Body of pancreas (tissue), 4 donors: ENCODE measurements around the gene DHRS7C.

ENCODE experiments used
- POLR2A ChIP-seq, 3 donors: fragments of 450-650 bp; IDR thresholded peaks; one replicate each; pipeline ENCODE4 v1.6.1; 2016; ENCODE audit warnings: antibody characterized with exemption in 3 of 3, mild to moderate bottlenecking in 2 of 3
- TF ChIP-seq, protein P1 (sequence below), 7 experiments: fragments of 450-650 bp in 4 of 7; fragments of 200-600 bp in 3 of 7; sonication (generic) in 3 of 7; IDR thresholded peaks; one replicate each; pipeline ENCODE4 v1.5.1; 2016 to 2019; ENCODE audit warnings: antibody characterized with exemption in 7 of 7

DNA sequence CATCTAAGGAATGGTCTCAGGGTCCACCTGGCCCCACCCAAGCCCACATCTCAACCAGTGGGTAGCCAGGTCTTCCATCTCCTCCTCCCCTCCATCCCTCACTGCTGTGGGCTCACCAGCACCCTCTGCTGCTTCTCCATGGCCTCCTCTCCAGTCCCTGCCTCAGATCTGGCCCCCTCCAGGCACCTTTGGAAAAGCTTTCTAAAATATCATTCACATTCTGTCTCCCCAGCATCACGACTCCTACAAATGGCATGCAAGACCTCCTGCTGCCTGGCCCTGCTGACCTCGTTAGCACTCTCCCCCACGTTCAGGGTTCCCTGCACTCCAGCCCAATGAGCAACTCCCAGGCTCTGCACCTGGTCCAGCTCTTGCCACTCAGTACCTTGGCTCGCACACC, 48.0 kb upstream of the DHRS7C start:
- no peak for TF ChIP-seq POLR2A (IDR thresholded peaks at IDR 0.05)
- TF ChIP-seq, protein P1, sequence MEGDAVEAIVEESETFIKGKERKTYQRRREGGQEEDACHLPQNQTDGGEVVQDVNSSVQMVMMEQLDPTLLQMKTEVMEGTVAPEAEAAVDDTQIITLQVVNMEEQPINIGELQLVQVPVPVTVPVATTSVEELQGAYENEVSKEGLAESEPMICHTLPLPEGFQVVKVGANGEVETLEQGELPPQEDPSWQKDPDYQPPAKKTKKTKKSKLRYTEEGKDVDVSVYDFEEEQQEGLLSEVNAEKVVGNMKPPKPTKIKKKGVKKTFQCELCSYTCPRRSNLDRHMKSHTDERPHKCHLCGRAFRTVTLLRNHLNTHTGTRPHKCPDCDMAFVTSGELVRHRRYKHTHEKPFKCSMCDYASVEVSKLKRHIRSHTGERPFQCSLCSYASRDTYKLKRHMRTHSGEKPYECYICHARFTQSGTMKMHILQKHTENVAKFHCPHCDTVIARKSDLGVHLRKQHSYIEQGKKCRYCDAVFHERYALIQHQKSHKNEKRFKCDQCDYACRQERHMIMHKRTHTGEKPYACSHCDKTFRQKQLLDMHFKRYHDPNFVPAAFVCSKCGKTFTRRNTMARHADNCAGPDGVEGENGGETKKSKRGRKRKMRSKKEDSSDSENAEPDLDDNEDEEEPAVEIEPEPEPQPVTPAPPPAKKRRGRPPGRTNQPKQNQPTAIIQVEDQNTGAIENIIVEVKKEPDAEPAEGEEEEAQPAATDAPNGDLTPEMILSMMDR (IDR thresholded peaks at IDR 0.05), result no peak
